PFSK-1 (cell line): ENCODE measurements around the gene AKR1C3.

Experiments used
- FOXP2 ChIP-seq: optimal IDR thresholded peaks from 2 replicates; pipeline ENCODE3; 2011; ENCODE audit warnings: borderline replicate concordance, control low read depth, inconsistent platforms; ENCODE audit not compliant: insufficient read depth; ENCODE audit errors: extremely low read length, extremely low read depth
- POLR2AphosphoS5 ChIP-seq: IDR thresholded peaks from 2 replicates; pipeline ENCODE4 v1.6.1; 2012; ENCODE audit warnings: low read depth, mild to moderate bottlenecking, control low read depth, low read length, moderate library complexity
- SIN3A ChIP-seq: IDR thresholded peaks from 2 replicates; pipeline ENCODE4 v1.6.1; 2012; ENCODE audit warnings: mild to moderate bottlenecking, low read length, moderate library complexity, borderline replicate concordance; ENCODE audit not compliant: insufficient read depth
- TAF1 ChIP-seq: IDR thresholded peaks from 2 replicates; pipeline ENCODE4 v1.6.1; 2012; ENCODE audit warnings: low read length, control low read depth, borderline replicate concordance; ENCODE audit not compliant: insufficient read depth
- TF ChIP-seq, protein P1 (sequence below), 2 experiments: IDR thresholded peaks; 2 replicates each; pipeline versions ENCODE4 v1.6.1 to v1.8.0; 2011 to 2012; ENCODE audit warnings: low read depth in 2 of 2, low read length in 2 of 2, control low read depth in 1 of 2, inconsistent platforms in 1 of 2, mild to moderate bottlenecking in 1 of 2, moderate library complexity in 1 of 2; ENCODE audit not compliant: insufficient read depth in 1 of 2

DNA sequence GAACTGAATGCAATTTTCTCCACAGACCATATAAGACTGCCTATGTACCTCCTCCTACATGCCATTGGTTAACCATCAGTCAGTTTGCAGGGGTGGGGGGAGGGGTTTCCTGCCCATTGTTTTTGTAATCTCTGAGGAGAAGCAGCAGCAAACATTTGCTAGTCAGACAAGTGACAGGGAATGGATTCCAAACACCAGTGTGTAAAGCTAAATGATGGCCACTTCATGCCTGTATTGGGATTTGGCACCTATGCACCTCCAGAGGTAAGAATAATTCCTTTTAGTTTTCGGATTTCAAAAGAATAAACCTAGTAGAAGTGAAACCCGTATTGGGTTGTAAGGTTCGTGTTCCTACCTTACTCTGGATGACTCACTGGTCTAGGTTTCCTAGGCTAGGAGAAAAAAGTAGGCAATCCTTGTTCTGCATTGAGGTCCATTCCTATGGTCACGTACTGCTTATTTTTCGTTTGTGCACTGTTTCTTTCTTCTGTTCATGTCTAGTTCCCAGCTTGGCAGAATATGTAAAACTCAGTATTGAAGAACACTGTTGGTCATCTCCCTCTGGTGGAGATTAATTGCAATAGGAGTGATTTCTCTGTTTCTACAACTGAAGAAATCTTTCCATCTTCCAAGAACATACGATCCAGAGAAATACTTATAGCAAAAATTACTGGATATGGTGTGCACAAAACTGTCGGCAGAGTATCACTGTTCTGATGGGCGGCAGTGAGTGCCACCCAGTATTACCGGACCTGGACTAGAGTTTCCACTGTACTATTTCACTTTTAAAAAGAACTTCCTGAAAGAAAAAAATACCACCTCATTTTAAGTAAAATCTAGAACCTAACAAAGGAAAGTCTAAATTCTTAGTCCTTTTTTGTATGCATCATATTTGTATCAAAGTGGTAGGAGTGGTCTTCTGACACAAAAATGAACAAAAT lies at the start of gene AKR1C3:
- TF ChIP-seq POLR2AphosphoS5 = no peak
- TF ChIP-seq TAF1 = no peak
- no peak for TF ChIP-seq SIN3A
- TF ChIP-seq FOXP2 = no peak
- TF ChIP-seq, protein P1, sequence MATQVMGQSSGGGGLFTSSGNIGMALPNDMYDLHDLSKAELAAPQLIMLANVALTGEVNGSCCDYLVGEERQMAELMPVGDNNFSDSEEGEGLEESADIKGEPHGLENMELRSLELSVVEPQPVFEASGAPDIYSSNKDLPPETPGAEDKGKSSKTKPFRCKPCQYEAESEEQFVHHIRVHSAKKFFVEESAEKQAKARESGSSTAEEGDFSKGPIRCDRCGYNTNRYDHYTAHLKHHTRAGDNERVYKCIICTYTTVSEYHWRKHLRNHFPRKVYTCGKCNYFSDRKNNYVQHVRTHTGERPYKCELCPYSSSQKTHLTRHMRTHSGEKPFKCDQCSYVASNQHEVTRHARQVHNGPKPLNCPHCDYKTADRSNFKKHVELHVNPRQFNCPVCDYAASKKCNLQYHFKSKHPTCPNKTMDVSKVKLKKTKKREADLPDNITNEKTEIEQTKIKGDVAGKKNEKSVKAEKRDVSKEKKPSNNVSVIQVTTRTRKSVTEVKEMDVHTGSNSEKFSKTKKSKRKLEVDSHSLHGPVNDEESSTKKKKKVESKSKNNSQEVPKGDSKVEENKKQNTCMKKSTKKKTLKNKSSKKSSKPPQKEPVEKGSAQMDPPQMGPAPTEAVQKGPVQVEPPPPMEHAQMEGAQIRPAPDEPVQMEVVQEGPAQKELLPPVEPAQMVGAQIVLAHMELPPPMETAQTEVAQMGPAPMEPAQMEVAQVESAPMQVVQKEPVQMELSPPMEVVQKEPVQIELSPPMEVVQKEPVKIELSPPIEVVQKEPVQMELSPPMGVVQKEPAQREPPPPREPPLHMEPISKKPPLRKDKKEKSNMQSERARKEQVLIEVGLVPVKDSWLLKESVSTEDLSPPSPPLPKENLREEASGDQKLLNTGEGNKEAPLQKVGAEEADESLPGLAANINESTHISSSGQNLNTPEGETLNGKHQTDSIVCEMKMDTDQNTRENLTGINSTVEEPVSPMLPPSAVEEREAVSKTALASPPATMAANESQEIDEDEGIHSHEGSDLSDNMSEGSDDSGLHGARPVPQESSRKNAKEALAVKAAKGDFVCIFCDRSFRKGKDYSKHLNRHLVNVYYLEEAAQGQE (IDR thresholded peaks at IDR 0.05; ENCODE audit: insufficient read depth in 1 of 2, low read depth in 2 of 2, low read length in 2 of 2) = no peak
